Stimulated activated naive B cell treated with anti-CD40 and anti-IgM and Interleukin-4, amounts not matched to agents 10 μg/mL and 1 μg/mL and 100 μg/mL, for 72 hours (primary cell): Measurements from ENCODE around the gene NFATC4.
A peak's percentile ranks its signal among the peaks of the same experiment; 100 is the strongest.
"Not testable (repeated sequence)": the region's sequence is repeated elsewhere in the genome, so short reads cannot be mapped to it uniquely, and the experiment has no call there.

ENCODE experiments used
- ATAC-seq, 2 donors: fragments of 150-1000 bp; cut with Tn5 transposase; replicated peaks; 2 replicates each; pipeline ENCODE4 v1.10.0; 2021; ENCODE audit warnings: moderate library complexity in 1 of 2
- DNase-seq: peaks from one replicate; pipeline ENCODE4 v3.0.0; 2021
- H3K27ac Mint-ChIP-seq: one replicate; pipeline ENCODE4 v1.8.0; 2022; ENCODE audit warnings: mild to moderate bottlenecking, mixed read lengths
- H3K27me3 Mint-ChIP-seq, 2 donors: one replicate each; pipeline ENCODE4 v1.8.0; 2022; ENCODE audit warnings: mixed read lengths in 2 of 2
- H3K36me3 Mint-ChIP-seq, 2 donors: one replicate each; pipeline ENCODE4 v1.8.0; 2022; ENCODE audit warnings: mixed read lengths in 2 of 2, mild to moderate bottlenecking in 1 of 2
- H3K4me1 Mint-ChIP-seq, 2 donors: one replicate each; pipeline ENCODE4 v1.8.0; 2022; ENCODE audit warnings: mixed read lengths in 2 of 2, mild to moderate bottlenecking in 1 of 2
- H3K4me3 Mint-ChIP-seq, 2 donors: one replicate each; pipeline ENCODE4 v1.8.0; 2022; ENCODE audit warnings: mild to moderate bottlenecking in 2 of 2, mixed read lengths in 2 of 2, moderate library complexity in 1 of 2
- H3K9me3 Mint-ChIP-seq, 2 donors: one replicate each; pipeline ENCODE4 v1.8.0; 2022; ENCODE audit warnings: mixed read lengths in 2 of 2, mild to moderate bottlenecking in 1 of 2

Gene NFATC4

DNA sequence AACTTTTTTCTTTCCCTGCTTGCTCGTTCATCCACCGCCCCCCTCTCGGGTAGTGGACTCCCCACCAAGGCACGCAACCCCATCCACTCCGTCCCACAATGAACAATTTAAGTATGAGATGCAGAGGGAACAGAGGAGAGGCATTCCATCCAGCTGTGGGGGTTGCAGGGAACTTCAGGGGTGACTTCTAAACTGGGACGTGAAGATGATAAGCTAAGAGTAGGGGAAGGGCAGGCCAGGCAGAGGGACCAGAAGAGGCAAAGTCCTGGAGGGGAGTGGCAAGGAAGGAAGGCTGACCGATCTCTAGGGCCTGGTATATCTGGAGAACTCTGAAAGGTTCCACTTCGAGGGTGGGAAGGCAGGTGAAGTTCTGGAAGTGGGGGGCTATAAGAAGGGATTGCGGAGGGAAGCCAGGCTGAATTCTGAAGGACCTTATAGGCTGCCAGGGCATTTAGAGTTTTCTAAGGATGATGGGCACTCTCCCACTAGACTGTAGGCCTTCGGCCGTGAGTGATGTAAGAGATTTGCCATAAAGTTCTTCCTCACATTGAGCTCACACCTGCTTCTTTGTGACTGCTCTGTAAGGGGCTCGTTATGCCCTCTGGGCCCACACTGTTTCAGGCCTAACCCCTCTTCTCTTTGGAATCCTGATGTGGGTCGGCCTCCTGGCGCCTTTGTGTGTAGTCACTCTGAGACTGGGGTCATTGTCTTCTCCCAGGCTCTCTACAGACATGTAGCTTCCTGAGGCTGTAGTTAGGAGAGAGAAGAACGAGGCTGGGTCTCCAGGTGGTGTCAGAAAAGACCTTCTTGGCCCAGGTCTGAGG, 12.1 kb downstream of the NFATC4 start:
- Mint-ChIP-seq H3K36me3 (no peaks in the 10 kb centered on the region), H3K4me1 (peaks cover 0 to 1% of the 10 kb centered on the region in 2 donors), H3K9me3 (no peaks in the 10 kb centered on the region), H3K27ac (no peak overlapping the region), H3K4me3 (no peak overlapping the region), H3K27me3 (peaks cover 5 to 9% of the 10 kb centered on the region in 2 donors)
- DNase-seq (no peak), ATAC-seq (no peak)

DNA sequence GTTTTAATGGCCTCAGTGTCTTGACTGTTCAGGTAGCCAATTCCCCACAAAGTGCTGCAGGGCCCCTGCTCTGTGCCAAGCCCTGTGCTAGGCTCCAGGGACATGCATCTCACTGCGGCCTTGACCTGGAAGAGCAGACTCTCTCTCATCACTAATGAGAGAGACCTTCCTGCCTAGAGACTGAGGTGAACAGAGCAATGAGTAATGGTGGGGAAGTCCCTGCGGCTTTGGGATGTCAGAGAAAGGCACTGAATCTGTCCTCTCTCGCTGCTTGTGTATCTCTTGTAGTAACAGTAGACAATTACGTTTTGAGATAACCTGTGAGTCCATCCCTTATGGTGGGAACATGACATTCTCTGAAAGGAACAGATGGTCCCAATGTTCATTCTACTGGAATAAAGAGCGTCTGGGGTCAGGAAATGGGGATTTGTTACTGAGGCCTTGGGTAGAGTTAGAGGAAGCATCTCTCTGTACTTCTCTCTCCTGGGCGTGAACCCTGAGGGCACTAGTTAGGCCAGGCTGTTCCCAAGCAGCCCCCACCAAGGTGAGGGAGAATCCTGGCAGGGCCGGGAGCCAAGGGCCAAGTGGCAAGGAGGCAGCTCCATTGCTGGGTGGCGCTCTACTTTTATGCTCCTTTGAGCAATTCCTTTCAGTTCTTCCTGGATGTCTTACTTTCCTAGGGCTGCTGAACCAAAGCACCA, 13.5 kb downstream of the NFATC4 start:
- Mint-ChIP-seq H3K36me3 (no peaks in the 10 kb centered on the region), H3K27me3 (peaks cover 3 to 4% of the 10 kb centered on the region in 2 donors), H3K9me3 (no peaks in the 10 kb centered on the region), H3K4me3 (no peak overlapping the region), H3K4me1 (peaks cover 0 to 1% of the 10 kb centered on the region in 2 donors), H3K27ac (no peak overlapping the region)
- ATAC-seq (peak; percentile 44 to 65), DNase-seq (no peak)

DNA sequence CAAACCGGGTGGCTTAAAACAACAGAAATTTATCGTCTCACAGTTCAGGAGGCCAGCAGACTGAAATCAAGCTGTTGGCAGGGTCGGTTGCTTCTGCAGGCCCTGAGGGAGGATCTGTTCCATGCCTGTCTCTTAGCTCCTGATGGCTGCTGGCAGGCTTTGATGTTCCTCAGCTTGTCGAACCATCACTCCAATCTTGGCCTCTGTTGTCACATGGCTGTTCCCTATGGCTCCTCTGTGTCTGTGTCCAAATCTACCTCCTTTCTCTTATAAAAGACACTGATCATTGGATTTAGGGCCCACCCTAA, 14.0 kb downstream of the NFATC4 start:
- H3K4me3 Mint-ChIP-seq: no peak overlapping the region
- H3K9me3 Mint-ChIP-seq: no peaks in the 10 kb centered on the region
- no peaks in the 10 kb centered on the region for H3K36me3 Mint-ChIP-seq
- H3K27me3 Mint-ChIP-seq: peaks cover 4 to 8% of the 10 kb centered on the region in 2 donors
- no peak overlapping the region for H3K27ac Mint-ChIP-seq
- ATAC-seq (no peak), DNase-seq (no peak)
- H3K4me1 Mint-ChIP-seq: peaks cover 0 to 1% of the 10 kb centered on the region in 2 donors

DNA sequence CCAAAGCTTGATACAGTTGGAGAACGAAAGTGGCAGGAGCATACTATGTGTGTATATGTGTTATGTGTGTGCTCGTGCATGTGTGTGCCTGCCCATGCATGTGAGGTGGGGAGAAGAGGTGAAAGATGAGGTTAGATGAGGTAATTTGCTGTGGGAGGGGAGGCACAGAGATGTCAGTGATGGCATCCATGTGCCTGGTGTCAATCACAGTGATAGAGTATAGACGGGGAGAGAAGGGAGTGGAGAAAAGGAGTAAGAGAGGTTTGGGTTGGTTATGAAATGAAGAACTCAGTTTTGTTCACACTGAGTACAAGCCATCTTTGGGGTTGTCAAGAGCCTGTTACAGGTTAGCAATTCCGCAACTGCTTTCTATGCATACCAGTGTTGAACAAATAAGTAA, 16.2 kb downstream of the NFATC4 start:
- H3K27me3 Mint-ChIP-seq: peaks cover 4 to 8% of the 10 kb centered on the region in 2 donors
- DNase-seq (no peak), ATAC-seq (no peak)
- H3K4me1 Mint-ChIP-seq: no peaks in the 10 kb centered on the region
- H3K27ac Mint-ChIP-seq: no peak overlapping the region
- H3K9me3 Mint-ChIP-seq: no peaks in the 10 kb centered on the region
- H3K36me3 Mint-ChIP-seq: no peaks in the 10 kb centered on the region
- no peak overlapping the region for H3K4me3 Mint-ChIP-seq

DNA sequence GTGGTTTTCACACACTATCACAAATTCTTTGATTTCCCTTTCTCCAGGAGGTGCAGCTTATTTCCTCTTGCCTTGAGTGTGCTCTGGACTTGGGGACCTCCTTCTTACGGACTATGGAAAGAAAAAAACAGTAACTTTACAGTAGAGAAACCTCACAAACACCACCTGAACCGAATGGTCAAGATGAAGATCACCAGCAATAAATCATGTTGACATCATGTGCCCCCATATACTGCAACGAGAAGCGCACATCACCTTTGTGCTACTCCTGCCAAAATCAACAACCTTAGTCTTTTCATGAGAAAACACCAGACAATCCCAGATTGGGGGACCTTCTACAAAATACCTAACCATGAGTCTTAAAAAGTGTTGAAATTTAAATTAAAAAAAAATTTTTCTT, 17.5 kb downstream of the NFATC4 start:
- Mint-ChIP-seq H3K4me1 (no peaks in the 10 kb centered on the region), H3K27me3 (peaks cover 4 to 8% of the 10 kb centered on the region in 2 donors), H3K4me3 (no peak overlapping the region), H3K9me3 (no peaks in the 10 kb centered on the region), H3K36me3 (no peaks in the 10 kb centered on the region), H3K27ac (no peak overlapping the region)
- ATAC-seq (no peak), DNase-seq (no peak)

DNA sequence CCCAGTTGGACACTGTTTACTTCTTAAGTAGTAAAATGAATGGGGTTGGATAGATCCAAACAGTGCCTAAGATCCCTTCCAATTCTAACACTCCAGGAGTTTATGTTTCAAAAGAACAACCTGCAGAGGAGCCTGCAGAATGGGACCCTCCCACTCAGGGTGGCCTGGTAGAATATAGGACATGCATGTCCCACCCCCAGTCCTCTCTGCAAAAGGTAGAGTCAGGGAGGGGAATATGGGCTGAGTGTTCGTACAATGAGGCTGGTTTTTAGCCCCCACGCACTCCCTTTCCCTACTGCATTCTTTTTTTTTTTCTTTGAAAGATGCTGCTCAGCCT, 19.0 kb downstream of the NFATC4 start:
- DNase-seq: no peak
- Mint-ChIP-seq H3K36me3 (no peaks in the 10 kb centered on the region), H3K27ac (no peak overlapping the region), H3K9me3 (no peaks in the 10 kb centered on the region), H3K4me1 (peaks cover 0 to 1% of the 10 kb centered on the region in 2 donors), H3K27me3 (peaks cover 11 to 14% of the 10 kb centered on the region in 2 donors), H3K4me3 (no peak overlapping the region)
- no peak for ATAC-seq

DNA sequence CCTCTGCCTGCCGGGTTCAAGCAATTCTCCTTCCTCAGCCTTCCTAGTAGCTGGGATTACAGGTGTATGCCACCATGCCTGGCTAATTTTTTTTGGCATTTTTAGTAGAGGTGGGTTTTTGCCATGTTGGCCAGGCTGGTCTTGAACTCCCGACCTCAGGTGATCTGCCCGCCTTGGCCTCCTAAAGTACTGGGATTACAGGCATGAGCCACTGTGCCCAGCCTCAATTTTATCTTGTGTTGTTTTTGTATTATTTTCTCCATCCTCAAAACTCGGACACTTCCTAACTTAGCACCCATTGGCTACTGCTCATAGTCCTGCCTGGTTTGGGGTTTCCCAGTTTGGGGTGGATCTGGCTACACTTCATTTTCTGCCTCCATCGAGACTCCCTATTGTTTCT, 19.6 kb downstream of the NFATC4 start:
- not testable (repeated sequence) for DNase-seq, ATAC-seq, H3K9me3 Mint-ChIP-seq, H3K27ac Mint-ChIP-seq, H3K4me1 Mint-ChIP-seq, H3K4me3 Mint-ChIP-seq, H3K36me3 Mint-ChIP-seq
- H3K27me3 Mint-ChIP-seq: peaks cover 14 to 19% of the 10 kb centered on the region in 2 donors

DNA sequence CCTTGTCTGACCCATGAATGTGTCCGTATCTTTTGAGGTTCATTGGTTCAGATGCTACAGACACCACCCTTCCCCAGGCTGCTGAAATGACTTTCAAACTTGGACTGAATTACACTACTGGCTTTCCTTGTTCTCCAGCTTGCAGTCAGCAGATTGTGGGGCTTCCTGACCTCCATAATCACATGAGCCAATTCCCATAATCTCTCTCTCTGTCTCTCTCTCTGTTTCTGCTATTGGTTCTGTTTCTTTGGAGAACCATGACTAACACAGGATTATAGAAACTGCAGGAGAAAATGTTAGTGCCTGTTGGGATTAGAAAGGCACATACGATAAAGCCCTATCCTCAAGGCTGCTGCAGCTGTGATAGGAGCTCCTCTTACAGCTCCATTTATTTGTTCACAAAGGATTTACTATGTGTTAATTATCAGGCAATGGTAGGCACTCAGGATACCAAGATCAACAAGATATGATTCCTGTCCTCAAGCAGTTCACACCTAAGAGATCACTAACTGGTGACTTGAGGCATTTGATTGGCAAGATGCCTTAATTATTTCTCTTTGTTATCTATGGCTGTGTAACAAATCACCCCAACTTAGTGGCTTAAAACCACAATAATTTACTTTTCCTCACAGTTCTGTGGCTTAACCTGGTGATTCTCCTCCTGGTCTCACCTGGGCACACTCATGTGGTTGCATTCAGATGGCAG, 20.6 kb downstream of the NFATC4 start:
- H3K9me3 Mint-ChIP-seq: no peaks in the 10 kb centered on the region
- no peak overlapping the region for H3K27ac Mint-ChIP-seq
- H3K27me3 Mint-ChIP-seq: peaks cover 14 to 24% of the 10 kb centered on the region in 2 donors
- ATAC-seq: no peak
- H3K4me3 Mint-ChIP-seq: no peak overlapping the region
- no peaks in the 10 kb centered on the region for H3K36me3 Mint-ChIP-seq
- H3K4me1 Mint-ChIP-seq: peaks cover 0 to 1% of the 10 kb centered on the region in 2 donors
- no peak for DNase-seq

DNA sequence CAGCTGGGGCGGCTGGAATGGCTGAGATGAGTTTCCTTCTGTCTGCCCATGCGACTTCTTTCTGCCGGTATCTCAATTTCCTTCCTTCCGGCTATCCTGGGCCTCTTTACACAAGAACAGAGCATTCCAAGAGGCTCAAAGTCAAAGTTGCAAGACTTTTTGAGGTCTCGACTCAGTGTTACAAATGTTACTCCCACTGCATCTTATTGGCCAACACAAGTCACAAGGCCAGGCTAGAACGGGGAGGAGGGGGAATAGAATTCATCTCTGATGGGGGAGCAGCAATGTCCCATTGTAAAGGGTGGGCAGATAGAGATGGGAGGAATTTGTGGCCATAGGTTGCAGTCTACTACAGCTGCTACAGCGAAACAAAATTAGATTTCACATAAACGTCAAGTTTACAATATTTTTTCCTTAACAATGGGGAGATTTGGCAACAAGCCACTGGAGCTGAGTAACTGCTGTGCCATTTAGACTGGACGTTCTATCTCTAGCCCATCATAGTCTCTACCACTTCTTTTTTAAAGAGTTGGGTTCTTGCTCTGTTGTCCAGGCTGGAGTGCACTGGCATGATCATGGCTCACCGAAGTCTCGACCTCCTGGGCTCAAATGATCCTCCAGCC, 21.4 kb downstream of the NFATC4 start:
- Mint-ChIP-seq H3K4me3 (no peak overlapping the region), H3K27me3 (peaks cover 10 to 24% of the 10 kb centered on the region in 2 donors), H3K4me1 (peaks cover 0 to 1% of the 10 kb centered on the region in 2 donors), H3K9me3 (no peaks in the 10 kb centered on the region), H3K27ac (no peak overlapping the region), H3K36me3 (no peaks in the 10 kb centered on the region)
- no peak for DNase-seq
- no peak for ATAC-seq

DNA sequence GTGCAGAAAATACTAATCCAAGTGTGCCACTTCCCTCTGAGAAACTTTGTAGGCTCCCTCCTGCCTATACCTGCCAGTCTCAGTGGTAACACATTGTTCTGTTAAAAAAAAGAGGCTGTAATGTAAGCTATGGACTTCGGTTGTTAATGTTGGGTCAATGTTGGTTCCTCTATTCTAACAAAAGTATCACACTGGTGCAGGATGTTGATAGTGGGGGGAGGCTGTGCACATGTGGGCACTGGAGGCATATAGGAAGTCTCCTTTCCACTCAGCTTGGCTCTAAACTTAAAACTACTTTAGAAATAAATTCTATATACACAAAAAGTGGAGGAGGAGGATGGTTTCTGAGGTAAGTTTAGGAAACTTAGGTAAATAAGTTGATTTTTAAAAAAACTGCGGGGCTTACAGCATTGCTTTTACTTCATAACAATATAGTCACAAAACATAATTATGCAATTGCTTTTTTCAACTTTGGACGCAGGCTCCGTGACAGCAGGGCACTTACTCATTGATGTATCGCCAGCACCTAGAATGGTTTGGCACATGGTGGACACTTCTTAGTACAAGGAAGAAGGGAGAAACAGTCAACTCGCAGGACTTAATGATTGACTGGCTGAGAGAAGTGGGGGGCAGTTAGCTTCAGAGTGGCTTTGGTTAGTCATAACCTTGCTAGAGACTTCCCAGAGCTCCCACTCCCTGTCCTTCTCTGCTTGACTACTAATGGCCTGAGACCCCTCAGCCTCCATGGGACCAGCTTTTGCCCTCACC, 22.9 kb downstream of the NFATC4 start:
- DNase-seq (no peak), ATAC-seq (no peak)
- peaks cover 10 to 24% of the 10 kb centered on the region in 2 donors for H3K27me3 Mint-ChIP-seq
- no peak overlapping the region for H3K4me3 Mint-ChIP-seq
- peaks cover 0 to 6% of the 10 kb centered on the region in 2 donors for H3K4me1 Mint-ChIP-seq
- H3K36me3 Mint-ChIP-seq: no peaks in the 10 kb centered on the region
- H3K27ac Mint-ChIP-seq: no peak overlapping the region
- H3K9me3 Mint-ChIP-seq: no peaks in the 10 kb centered on the region

DNA sequence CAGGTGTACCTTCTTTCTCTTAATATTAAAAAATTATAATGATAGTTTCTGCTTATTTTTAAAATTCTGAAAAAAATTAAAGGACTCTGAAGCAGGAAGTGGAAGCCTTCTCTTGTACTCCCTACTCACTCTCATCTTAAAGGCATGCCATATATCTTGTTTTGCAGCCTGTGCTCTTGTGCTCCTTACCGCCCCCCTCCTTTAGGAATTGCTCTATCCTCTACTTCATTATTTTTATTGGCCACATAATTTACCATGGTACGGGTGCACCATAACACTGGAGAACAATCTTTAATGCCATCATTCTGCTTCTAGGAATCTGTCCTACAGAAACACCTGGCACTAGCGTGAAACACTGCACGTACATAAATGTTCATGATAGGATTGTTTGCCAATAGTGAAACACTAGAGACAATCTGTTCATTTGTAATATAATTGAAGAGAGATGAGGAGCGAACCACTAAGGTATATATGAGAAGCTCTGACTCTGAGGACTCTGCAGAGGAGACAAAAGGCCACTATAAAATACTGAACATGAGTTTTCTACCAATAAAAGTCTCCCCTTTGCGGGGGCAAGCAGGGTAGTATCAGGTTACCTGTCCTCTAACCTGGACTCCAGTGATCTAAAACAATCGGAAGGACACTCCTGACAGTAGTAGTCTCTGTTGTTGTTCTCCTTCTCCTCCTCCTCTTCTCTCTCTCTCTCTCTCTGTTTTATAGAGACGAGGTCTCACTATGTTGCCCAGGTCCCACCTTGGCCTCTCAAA, 24.5 kb downstream of the NFATC4 start:
- ATAC-seq (no peak), DNase-seq (no peak)
- no peaks in the 10 kb centered on the region for H3K36me3 Mint-ChIP-seq
- H3K9me3 Mint-ChIP-seq: no peaks in the 10 kb centered on the region
- peaks cover 10 to 15% of the 10 kb centered on the region in 2 donors for H3K27me3 Mint-ChIP-seq
- H3K4me1 Mint-ChIP-seq: peaks cover 0 to 6% of the 10 kb centered on the region in 2 donors
- no peak overlapping the region for H3K27ac Mint-ChIP-seq
- no peak overlapping the region for H3K4me3 Mint-ChIP-seq

DNA sequence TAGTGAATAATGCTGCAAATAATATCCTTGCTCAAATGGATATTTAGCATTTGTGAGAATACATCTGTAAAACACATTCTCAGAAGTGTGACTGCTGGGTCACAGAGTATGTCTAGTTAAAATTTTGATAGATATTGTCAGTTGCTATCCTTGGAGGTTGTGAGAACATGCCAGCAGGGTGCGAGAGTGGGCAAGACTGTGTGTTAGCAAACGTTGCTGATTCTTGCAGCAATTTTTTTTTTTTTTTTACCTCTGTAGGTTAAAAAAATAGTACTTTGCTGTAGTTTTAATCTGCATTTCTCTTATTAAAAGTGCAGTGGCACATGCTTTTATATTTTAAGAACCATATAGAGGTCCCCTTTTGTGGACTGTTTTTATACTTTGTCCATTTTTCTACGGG, 26.3 kb downstream of the NFATC4 start:
- H3K4me1 Mint-ChIP-seq: peaks cover 3 to 6% of the 10 kb centered on the region in 2 donors
- no peaks in the 10 kb centered on the region for H3K9me3 Mint-ChIP-seq
- no peaks in the 10 kb centered on the region for H3K36me3 Mint-ChIP-seq
- DNase-seq (no peak), ATAC-seq (no peak)
- no peak overlapping the region for H3K4me3 Mint-ChIP-seq
- H3K27ac Mint-ChIP-seq: no peak overlapping the region
- H3K27me3 Mint-ChIP-seq: peaks cover 10 to 17% of the 10 kb centered on the region in 2 donors
